ENCODE data around the gene CHERP.

CHERP gene

GRCh38 chr19:16470541-16470910, 71.7 kb downstream of the CHERP start:
- DNase-seq = no peak

Measured in CD4-positive, alpha-beta T cell treated with Interleukin-1 beta for 1 hour (primary cell).